ENCODE results near the gene KATNAL2. TPM values are rescaled to one million over a fixed set of nuclear protein-coding genes. Genes with fewer than 3 reads are reported as not detected.

The KATNAL2 gene
- polyA plus RNA-seq, 3 donors: 0.35 to 0.36 TPM; not detected in 1

DNA sequence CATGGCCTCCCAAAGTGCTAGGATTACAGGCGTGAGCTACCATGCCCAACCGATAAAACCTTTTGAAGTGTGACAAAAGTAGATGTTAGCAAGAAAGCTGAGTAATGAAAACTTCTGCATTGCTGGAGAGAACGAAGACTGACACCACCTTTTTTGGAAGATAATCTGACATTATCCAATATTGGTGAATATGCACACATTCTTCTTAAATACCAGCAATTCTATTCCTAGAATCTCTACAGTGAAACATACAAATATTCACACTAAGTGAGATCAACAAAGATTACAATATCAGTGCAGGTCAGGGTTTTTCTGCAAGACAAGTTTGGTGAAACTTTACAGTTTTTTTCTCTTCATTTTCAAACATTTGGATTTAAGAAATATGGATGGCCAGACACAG, 7.9 kb upstream of the KATNAL2 start:
- Histone ChIP-seq H3K4me1 (ENCODE audit: control insufficient read depth in 1 of 2, insufficient read depth in 2 of 2, low read length in 2 of 2) (no peaks in the 10 kb centered on the region), H3K27me3 (ENCODE audit: control insufficient read depth in 2 of 2, insufficient read depth in 2 of 2, low read length in 2 of 2) (no peaks in the 10 kb centered on the region), H3K9me3 (replicated peaks in 1 of 2; ENCODE audit: control insufficient read depth in 1 of 2, insufficient read depth in 1 of 2, low read length in 2 of 2) (no peaks in the 10 kb centered on the region), H4K20me1 (ENCODE audit: insufficient read depth, low read length) (peaks cover 17% of the 10 kb centered on the region), H3K4me2 (replicated peaks; ENCODE audit: extremely low read depth, low read length, poor library complexity, severe bottlenecking) (no peak overlapping the region), H3K4me3 (replicated peaks in 1 of 3; ENCODE audit: low read depth in 2 of 3, low read length in 3 of 3) (no peak overlapping the region), H3K27ac (ENCODE audit: low read depth in 1 of 2, low read length in 2 of 2) (no peak overlapping the region), H2AFZ (ENCODE audit: insufficient read depth, low read depth, low read length, poor library complexity, severe bottlenecking) (no peak overlapping the region), H3K36me3 (replicated peaks in 1 of 2; ENCODE audit: control insufficient read depth in 1 of 2, insufficient read depth in 2 of 2, low read length in 2 of 2) (no peaks in the 10 kb centered on the region), H3K79me2 (ENCODE audit: insufficient read depth, low read length) (peaks cover 64% of the 10 kb centered on the region), H3K9ac (ENCODE audit: insufficient read depth, low read length, poor library complexity, severe bottlenecking) (no peak overlapping the region)
- peaks cover 5% of the 10 kb centered on the region for H3K4me1 Mint-ChIP-seq
- H3K36me3 Mint-ChIP-seq: peaks cover 0 to 11% of the 10 kb centered on the region in 2 donors
- no peak for DNase-seq
- H3K4me3 Mint-ChIP-seq: no peak overlapping the region
- H3K27ac Mint-ChIP-seq: no peak overlapping the region
- TF ChIP-seq CTCF (IDR thresholded peaks at IDR 0.05): no peak
- no CpG with 5 or more reads among the region's 3 CpGs for WGBS (ENCODE audit: insufficient coverage)
- intact Hi-C loops (cut with micrococcal nuclease): no loop called here
- H3K9me3 Mint-ChIP-seq: peaks cover 0 to 8% (median 3%) of the 10 kb centered on the region in 7 donors
- H3K27me3 Mint-ChIP-seq (ENCODE audit: low read depth in 3 of 3): no peaks in the 10 kb centered on the region

DNA sequence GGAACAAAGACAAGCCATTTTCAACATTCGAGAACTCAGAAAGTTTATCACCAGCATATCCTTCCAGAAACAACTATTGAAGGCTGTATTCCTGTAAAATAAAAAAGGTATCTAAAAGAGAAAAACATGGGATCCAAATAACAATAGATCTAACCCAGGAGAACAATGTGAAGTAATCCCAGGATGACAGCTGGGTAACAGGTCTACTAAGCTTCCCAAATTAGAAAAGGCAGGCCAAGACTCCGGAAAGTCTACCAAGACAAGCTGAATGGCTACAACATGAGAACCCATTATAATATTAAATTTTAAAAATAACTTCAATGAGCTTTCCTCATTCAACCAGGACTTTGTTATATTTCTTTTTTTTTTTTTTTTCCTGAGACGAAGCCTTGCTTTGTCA, 6.5 kb upstream of the KATNAL2 start:
- Mint-ChIP-seq H3K27me3 (ENCODE audit: low read depth in 3 of 3) (no peaks in the 10 kb centered on the region), H3K27ac (no peak overlapping the region), H3K9me3 (peaks cover 0 to 5% (median 3%) of the 10 kb centered on the region in 7 donors), H3K4me1 (peaks cover 19% of the 10 kb centered on the region), H3K4me3 (no peak overlapping the region), H3K36me3 (peaks cover 0 to 11% of the 10 kb centered on the region in 2 donors)
- H3K9me3 ChIP-seq (replicated peaks in 1 of 2; ENCODE audit: control insufficient read depth in 1 of 2, insufficient read depth in 1 of 2, low read length in 2 of 2): no peaks in the 10 kb centered on the region
- H3K79me2 ChIP-seq (ENCODE audit: insufficient read depth, low read length): peaks cover 71% of the 10 kb centered on the region
- H3K27me3 ChIP-seq (ENCODE audit: control insufficient read depth in 2 of 2, insufficient read depth in 2 of 2, low read length in 2 of 2): no peaks in the 10 kb centered on the region
- intact Hi-C loops (cut with micrococcal nuclease): no loop called here
- no peak for DNase-seq
- no peaks in the 10 kb centered on the region for H3K36me3 ChIP-seq (replicated peaks in 1 of 2; ENCODE audit: control insufficient read depth in 1 of 2, insufficient read depth in 2 of 2, low read length in 2 of 2)
- peaks cover 17% of the 10 kb centered on the region for H4K20me1 ChIP-seq (ENCODE audit: insufficient read depth, low read length)
- no peak overlapping the region for H3K9ac ChIP-seq (ENCODE audit: insufficient read depth, low read length, poor library complexity, severe bottlenecking)
- H3K4me3 ChIP-seq (replicated peaks in 1 of 3; ENCODE audit: low read depth in 2 of 3, low read length in 3 of 3): no peak overlapping the region
- H3K27ac ChIP-seq (ENCODE audit: low read depth in 1 of 2, low read length in 2 of 2): no peak overlapping the region
- no peak overlapping the region for H3K4me2 ChIP-seq (replicated peaks; ENCODE audit: extremely low read depth, low read length, poor library complexity, severe bottlenecking)
- TF ChIP-seq CTCF (IDR thresholded peaks at IDR 0.05): no peak
- WGBS (ENCODE audit: insufficient coverage): no CpG with 5 or more reads among the region's 3 CpGs
- peaks cover 2 to 3% of the 10 kb centered on the region in 2 donors for H3K4me1 ChIP-seq (ENCODE audit: control insufficient read depth in 1 of 2, insufficient read depth in 2 of 2, low read length in 2 of 2)
- H2AFZ ChIP-seq (ENCODE audit: insufficient read depth, low read depth, low read length, poor library complexity, severe bottlenecking): no peak overlapping the region
